Limb (tissue), 2 donors: ENCODE results near the gene PCCA.
A peak's percentile ranks its signal among the peaks of the same experiment; 100 is the strongest.
"Not testable (repeated sequence)": the region's sequence is repeated elsewhere in the genome, so short reads cannot be mapped to it uniquely, and the experiment has no call there.

Experiments used
- DNase-seq, 2 donors: peaks; one replicate each; pipeline ENCODE4 v3.0.0-alpha.2; 2016; ENCODE audit errors: extremely low spot score in 2 of 2

The PCCA gene

GRCh38 chr13:100184095-100184494 lies 95.2 kb downstream of the PCCA start:
- no peak for DNase-seq

GRCh38 chr13:100195568-100195967 lies 106.7 kb downstream of the PCCA start:
- no peak for DNase-seq

GRCh38 chr13:100196375-100196774 lies 107.5 kb downstream of the PCCA start:
- peak in 1 of 2 donors; percentile 53 for DNase-seq

- no peak for DNase-seq
Observed at GRCh38 chr13:100197116-100197515, 108.2 kb downstream of the PCCA start.

- DNase-seq, result no peak
Observed at GRCh38 chr13:100197591-100198365, 108.9 kb downstream of the PCCA start.

- no peak for DNase-seq
Observed at GRCh38 chr13:100203696-100204367, 114.9 kb downstream of the PCCA start.

- DNase-seq, result no peak
Observed at GRCh38 chr13:100208002-100208401, 119.1 kb downstream of the PCCA start.

GRCh38 chr13:100208626-100209025 lies 119.7 kb downstream of the PCCA start:
- DNase-seq, result no peak

GRCh38 chr13:100209857-100210825 lies 121.2 kb downstream of the PCCA start:
- no peak for DNase-seq

GRCh38 chr13:100211016-100211710 lies 122.3 kb downstream of the PCCA start:
- DNase-seq, result no peak

- DNase-seq, result no peak
Observed at GRCh38 chr13:100212904-100213553, 124.1 kb downstream of the PCCA start.

- no peak for DNase-seq
Observed at GRCh38 chr13:100213576-100213975, 124.7 kb downstream of the PCCA start.

GRCh38 chr13:100214886-100215285 lies 126.0 kb downstream of the PCCA start:
- DNase-seq, result no peak

GRCh38 chr13:100221166-100221565 lies 132.3 kb downstream of the PCCA start:
- no peak for DNase-seq

GRCh38 chr13:100223966-100224530 lies 135.2 kb downstream of the PCCA start:
- not testable (repeated sequence) for DNase-seq

- DNase-seq, result no peak
Observed at GRCh38 chr13:100229603-100230002, 140.7 kb downstream of the PCCA start.

GRCh38 chr13:100230769-100231149 lies 141.9 kb downstream of the PCCA start:
- DNase-seq, result no peak

GRCh38 chr13:100231176-100231575 lies 142.3 kb downstream of the PCCA start:
- no peak for DNase-seq

GRCh38 chr13:100234006-100234405 lies 145.1 kb downstream of the PCCA start:
- DNase-seq, result no peak

GRCh38 chr13:100234524-100235136 lies 145.7 kb downstream of the PCCA start:
- DNase-seq, result no peak
